Activated CD8-positive, alpha-beta memory T cell treated with anti-CD3 and anti-CD28 coated beads for 1 hour (primary cell): ENCODE measurements around the gene ATP6V1G2.
"Not testable (repeated sequence)": the region's sequence is repeated elsewhere in the genome, so short reads cannot be mapped to it uniquely, and the experiment has no call there.

Source experiments
- DNase-seq, 2 donors: peaks; one replicate each; pipeline ENCODE4 v3.0.0-alpha.2; 2020; ENCODE audit warnings: low read depth in 1 of 2; ENCODE audit errors: extremely low read depth in 1 of 2

The ATP6V1G2 gene

DNA sequence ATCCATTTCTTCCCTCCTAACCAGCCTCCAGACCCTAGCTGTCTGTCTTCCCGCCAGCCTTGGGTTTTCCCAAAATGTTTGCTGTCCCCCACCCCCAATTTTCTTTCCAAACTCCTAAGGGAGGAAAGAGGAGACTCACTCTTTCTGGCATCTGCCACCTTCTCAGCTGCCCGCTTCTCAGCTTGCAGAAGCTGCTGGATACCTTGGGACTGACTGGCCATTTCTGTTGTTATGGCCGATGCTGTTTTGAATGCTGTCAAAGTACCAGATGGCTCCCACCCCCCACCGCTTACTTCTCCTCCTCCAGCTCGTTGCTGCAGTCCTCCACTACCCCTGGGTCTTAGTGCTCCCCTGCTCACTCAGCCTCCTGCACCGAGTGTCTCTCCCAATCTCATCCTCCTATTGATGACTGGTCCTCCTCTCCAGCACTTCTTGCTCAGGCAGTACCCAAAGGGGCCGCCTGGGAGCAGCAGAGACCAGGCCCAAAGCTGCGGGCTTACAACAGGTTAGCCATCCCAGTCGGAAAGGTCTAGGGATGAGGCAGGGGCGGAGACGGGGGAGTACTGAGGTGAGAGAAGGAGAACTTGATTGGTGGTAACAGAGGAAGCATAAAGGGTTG, at the start of gene ATP6V1G2:
Gene ATP6V1G2, minus strand, starts transcription at position 270 of the 619 bp plus-strand sequence. Its CDS starts 49 bp downstream, at position 221.
- peak; percentile 59 to 72 for DNase-seq

DNA sequence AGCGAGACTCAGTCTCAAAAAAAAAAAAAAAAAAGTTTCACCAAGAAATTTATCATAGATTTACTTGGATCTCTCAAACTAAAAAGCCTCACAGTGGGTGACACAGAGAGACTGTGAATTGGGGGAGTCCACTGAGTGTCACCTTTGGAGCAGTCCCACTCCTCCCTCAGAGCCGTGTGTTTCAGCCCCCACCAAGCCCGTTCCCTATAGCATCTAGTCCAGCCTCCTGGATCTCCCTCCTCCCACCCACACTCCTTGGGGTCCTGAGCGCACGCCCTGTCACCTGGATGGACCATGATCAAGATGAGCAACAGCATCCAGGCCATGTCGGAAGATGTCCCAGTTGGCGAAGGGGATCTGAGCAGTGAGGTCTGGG, 46.0 kb upstream of the ATP6V1G2 start:
- no peak for DNase-seq

DNA sequence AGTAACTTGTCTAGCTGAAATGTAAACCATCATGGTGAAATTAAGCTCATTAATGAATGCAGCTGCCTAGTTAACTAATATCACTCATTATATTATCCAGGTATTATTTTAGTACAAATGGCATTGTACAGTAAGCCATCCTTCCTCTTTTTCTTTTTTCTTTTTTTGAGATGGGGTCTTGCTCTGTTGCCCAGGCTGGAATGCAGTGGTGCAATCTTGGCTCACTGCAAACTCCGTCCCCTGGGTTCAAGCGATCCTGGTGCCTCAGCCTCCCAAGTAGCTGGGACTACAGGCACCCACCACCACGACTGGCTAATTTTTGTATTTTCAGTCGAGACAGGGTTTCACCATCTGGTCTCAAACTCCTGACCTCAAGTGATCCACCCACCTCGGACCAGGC, 44.3 kb upstream of the ATP6V1G2 start:
- not testable (repeated sequence) for DNase-seq

GRCh38 chr6:31588871-31589650, 42.7 kb upstream of the ATP6V1G2 start:
- no peak for DNase-seq

- no peak for DNase-seq
Observed at GRCh38 chr6:31587791-31588777, 41.7 kb upstream of the ATP6V1G2 start.

- DNase-seq, result no peak
Observed at GRCh38 chr6:31586599-31587281, 40.3 kb upstream of the ATP6V1G2 start.

- no peak for DNase-seq
Observed at GRCh38 chr6:31586008-31586407, 39.6 kb upstream of the ATP6V1G2 start, which contains the start of gene LST1. Gene LST1, plus strand, starts transcription at chr6:31586277. Its CDS starts 1,023 bp downstream, at chr6:31587300.

DNA sequence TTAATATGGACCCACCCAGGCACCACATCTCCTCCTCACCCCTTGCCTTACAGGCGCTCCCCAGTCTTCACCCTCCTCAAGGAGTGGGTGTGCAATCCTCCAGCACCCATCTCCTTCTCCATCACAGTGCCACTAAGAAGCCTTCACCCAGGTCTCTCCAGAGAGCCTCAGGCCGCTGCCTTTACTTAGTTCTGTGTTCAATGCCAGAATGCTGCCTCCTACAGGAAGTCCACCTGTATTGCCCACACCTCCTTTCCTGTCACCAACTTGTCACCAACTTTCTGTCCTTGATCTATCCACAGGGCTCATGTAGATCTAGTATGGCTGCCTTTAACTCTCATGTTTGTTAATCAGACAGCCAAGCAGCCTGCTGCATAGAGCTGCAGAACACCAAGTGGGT, 39.1 kb upstream of the ATP6V1G2 start:
- no peak for DNase-seq

DNA sequence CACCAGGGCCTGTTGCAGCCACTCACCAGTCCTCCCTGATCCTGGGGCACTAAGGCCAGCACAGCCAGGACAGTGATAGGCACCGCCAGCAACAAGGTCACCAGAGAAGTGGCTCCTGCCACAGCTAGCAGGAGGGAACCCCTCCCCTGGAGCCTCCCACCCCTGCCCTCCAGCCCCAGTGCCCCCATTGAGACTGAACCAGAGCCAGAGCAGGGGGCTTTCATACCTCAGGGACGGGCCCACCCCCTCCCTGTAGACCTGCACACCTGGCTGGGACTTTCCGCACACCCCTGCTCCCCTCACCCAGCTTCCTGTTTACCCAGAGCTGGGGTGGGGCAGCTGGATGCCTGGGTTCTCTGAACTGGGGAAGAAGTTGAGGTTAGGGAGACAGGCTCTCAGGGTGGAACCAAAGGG, 35.8 kb upstream of the ATP6V1G2 start, which contains the start of gene LTB:
Gene LTB, minus strand, starts transcription at position 195 of the 414 bp plus-strand sequence. Its CDS starts 7 bp downstream, at position 188.
- DNase-seq, result no peak

DNA sequence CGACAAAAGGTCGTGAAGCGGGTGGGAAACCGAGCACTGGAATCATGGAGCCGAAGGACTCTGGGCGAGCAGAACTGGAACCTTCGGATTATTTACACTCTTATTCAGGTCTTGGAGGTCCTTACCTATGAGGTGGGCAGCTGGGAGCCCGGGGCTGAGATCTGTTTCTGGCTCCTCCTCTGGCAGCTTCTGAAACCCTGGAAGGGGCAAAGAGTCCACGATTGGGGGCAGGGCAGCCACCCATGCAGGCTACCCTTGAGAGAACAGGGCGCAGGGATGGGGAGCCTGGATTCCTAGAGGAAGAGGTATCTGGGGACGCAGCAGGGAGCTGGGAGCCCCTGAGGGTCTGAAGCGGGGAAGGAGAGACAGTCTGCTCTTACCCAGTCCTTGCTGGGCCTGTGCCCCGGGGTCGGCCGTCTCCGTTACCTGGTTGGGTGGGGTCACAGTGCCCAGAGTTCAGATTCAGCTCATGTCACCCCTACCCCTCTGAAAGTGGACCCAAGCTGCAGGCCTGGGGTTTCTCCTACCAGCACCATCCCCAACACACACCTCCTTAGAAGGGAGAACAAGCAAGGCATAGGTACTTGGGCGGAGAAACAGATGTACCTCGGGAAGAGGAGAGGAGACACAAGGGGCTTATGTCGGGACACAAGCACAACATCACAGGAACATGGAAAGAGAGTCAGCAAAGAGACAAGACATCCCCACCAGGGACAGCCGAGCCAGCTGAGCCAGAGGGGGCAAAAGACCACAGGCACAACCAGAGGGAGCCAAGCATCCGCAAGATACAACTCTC, 35.2 kb upstream of the ATP6V1G2 start:
- DNase-seq, result no peak

- DNase-seq, result peak; percentile 62 to 89
Observed at GRCh38 chr6:31580807-31581433, 34.5 kb upstream of the ATP6V1G2 start.

- no peak for DNase-seq
Observed at GRCh38 chr6:31580438-31580740, 34.0 kb upstream of the ATP6V1G2 start.

- DNase-seq, result no peak
Observed at GRCh38 chr6:31579546-31580437, 33.4 kb upstream of the ATP6V1G2 start.

- no peak for DNase-seq
Observed at GRCh38 chr6:31579119-31579505, 32.7 kb upstream of the ATP6V1G2 start.

GRCh38 chr6:31578184-31579118, 32.0 kb upstream of the ATP6V1G2 start:
- DNase-seq, result no peak

DNA sequence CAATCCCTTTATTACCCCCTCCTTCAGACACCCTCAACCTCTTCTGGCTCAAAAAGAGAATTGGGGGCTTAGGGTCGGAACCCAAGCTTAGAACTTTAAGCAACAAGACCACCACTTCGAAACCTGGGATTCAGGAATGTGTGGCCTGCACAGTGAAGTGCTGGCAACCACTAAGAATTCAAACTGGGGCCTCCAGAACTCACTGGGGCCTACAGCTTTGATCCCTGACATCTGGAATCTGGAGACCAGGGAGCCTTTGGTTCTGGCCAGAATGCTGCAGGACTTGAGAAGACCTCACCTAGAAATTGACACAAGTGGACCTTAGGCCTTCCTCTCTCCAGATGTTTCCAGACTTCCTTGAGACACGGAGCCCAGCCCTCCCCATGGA, 31.2 kb upstream of the ATP6V1G2 start:
- DNase-seq, result no peak

DNA sequence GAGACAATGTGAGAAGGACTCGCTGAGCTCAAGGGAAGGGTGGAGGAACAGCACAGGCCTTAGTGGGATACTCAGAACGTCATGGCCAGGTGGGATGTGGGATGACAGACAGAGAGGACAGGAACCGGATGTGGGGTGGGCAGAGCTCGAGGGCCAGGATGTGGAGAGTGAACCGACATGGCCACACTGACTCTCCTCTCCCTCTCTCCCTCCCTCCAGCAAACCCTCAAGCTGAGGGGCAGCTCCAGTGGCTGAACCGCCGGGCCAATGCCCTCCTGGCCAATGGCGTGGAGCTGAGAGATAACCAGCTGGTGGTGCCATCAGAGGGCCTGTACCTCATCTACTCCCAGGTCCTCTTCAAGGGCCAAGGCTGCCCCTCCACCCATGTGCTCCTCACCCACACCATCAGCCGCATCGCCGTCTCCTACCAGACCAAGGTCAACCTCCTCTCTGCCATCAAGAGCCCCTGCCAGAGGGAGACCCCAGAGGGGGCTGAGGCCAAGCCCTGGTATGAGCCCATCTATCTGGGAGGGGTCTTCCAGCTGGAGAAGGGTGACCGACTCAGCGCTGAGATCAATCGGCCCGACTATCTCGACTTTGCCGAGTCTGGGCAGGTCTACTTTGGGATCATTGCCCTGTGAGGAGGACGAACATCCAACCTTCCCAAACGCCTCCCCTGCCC, 30.6 kb upstream of the ATP6V1G2 start:
- DNase-seq, result no peak
